HFF-Myc (cell line): ENCODE data around the gene SEPTIN10.

Experiments
- DNase-seq: peaks from one replicate; pipeline ENCODE4 v3.0.0-alpha.2; 2011; ENCODE audit warnings: low read depth; ENCODE audit errors: extremely low read depth
- H3K4me3 ChIP-seq: replicated peaks from 2 replicates; pipeline ENCODE4 v1.5.1; 2011; ENCODE audit warnings: low read depth, mild to moderate bottlenecking, control low read depth, low read length
- TF ChIP-seq, protein P1 (sequence below): IDR thresholded peaks from 2 replicates; pipeline ENCODE4 v1.5.1; 2012; ENCODE audit warnings: mild to moderate bottlenecking, low read depth, low read length, control low read depth; ENCODE audit errors: missing control alignments

Gene SEPTIN10

DNA sequence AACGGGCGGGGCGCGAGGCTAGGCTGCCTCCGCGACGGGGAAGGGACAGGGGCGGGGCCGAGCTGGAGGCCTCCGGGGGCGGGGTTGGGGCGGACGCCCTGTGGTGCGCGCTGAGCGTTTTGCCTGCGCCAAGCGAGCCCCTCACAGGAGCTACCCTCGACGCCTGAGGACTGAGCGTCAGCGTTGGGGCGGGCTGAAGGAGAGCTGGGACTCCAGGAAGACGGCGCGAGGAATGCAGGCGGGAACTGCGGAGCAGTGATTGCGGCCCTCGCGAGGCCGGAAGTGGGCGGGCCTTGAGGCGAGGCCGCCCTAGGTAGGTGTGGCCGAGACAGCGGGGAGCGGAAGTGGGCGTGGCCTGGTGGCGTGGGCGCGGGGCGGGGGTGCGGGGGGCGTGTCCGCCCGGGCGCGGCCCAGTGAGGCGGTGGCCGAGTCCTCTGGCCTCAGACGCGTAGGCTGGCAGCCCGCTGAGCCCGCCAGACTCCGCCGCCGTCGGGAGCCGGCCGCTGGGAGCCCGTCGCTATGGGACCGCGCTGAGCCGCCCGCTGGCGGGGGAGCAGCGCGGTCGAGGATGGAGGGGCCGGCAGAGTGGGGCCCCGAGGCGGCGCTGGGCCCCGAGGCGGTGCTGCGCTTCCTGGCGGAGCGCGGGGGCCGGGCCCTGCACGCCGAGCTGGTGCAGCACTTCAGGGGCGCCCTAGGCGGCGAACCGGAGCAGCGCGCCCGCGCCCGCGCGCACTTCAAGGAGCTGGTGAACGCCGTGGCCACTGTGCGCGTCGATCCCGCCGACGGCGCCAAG is at the start of gene SEPTIN10, which contains the start of gene SOWAHC:
Gene SEPTIN10 (minus strand): TSS at position 45 of the 793 bp plus-strand sequence. CDS start 139 bp downstream, outside the sequence.
Gene SOWAHC (plus strand): TSS at position 443 of the 793 bp plus-strand sequence. CDS start 126 bp downstream, at position 569.
- peak within 1 kb of the TSS; percentile 89 for H3K4me3 ChIP-seq
- TF ChIP-seq, protein P1, sequence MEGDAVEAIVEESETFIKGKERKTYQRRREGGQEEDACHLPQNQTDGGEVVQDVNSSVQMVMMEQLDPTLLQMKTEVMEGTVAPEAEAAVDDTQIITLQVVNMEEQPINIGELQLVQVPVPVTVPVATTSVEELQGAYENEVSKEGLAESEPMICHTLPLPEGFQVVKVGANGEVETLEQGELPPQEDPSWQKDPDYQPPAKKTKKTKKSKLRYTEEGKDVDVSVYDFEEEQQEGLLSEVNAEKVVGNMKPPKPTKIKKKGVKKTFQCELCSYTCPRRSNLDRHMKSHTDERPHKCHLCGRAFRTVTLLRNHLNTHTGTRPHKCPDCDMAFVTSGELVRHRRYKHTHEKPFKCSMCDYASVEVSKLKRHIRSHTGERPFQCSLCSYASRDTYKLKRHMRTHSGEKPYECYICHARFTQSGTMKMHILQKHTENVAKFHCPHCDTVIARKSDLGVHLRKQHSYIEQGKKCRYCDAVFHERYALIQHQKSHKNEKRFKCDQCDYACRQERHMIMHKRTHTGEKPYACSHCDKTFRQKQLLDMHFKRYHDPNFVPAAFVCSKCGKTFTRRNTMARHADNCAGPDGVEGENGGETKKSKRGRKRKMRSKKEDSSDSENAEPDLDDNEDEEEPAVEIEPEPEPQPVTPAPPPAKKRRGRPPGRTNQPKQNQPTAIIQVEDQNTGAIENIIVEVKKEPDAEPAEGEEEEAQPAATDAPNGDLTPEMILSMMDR, result no peak
- peak; percentile 96 for DNase-seq

DNA sequence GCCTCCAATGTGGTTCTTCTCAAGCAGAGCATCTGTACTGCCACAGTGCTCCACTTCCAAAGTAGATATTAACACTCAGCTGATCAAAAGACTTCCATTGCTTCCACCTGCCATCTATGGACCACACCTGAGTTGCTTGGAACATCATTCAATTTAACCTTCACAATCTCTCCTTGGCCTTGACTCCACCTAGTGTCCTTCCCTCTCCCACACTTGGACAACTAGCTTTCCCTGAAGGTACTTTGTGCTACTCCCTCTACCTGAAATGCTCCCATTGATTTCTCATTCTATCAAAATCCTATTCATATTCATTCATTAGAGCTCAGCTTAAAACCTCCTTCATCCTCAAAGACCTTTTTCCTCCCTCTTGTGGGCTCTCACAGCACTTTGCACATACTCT is 49.1 kb upstream of the SEPTIN10 start:
- no peak overlapping the region for H3K4me3 ChIP-seq
- TF ChIP-seq, protein P1, result peak; percentile 10
- DNase-seq, result no peak

DNA sequence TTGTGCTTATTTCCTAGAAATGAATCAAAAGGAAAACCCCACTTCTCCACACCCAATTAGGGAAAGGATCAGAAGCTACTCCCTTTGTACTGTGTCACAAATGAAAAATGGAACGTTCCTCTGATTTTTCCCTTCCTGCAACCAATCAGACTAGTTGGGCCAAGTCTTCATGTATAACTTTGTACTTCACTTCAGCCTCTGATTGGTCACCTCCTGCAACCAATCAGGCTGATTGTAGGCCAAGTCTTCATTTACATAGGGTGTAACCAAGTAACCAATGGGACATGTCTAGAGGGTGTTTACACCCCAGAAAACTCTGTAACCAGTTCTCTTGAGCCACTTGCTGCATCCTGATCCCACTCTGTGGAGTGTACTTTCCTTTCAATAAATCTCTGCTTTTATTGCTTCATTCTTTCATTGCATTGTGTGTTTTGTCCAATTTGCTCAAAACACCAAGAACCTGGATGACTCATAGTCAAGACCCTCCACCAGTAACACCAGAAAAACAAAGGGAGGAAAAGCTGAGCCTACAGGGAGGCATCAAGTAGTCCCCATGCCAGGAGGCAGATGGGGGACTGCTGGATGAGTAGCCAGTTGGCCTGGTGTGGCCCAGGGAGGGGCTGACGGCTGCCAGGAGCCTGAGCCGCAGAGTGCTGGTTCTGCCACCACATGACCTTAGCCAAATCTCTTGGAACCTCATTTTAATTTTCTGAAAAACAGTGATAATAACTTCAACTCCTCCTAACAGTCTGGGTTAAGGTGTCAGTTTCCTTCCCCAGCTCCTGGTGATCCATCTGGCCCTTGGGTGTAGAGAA is 46.5 kb upstream of the SEPTIN10 start:
- DNase-seq, result no peak
- no peak overlapping the region for H3K4me3 ChIP-seq
- TF ChIP-seq, protein P1, result no peak

DNA sequence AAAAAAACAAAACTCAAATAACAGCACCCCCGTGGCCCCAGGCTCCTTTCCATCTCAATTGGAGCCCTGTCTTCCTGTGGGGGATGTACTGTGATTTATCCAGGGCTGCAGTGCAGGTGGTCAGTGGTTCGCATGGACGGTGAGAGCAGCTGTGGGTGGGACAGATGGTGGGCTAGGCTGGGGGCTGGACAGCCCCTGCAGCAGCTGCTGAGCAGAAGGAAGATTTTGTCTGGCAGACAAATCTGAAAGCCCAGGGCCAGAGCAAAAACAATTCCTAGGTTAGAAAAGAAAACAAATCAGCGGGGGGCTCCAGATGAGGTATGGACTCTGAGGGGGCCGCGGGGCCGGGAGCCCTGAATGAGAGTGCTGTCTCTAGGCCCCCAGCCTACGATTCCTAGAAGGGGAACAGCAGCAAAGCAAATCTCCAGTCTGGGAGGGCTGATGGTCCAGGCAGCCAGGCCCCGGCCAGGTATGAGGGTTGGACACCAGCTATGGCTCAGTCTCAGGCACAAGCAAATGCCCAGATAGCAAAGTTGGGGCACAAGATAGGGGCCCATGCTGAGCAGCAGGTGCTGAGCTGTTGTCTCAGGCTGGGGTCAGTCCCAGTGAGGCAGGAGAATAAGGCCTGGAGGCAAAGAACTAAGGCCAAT is 45.8 kb upstream of the SEPTIN10 start:
- TF ChIP-seq, protein P1, result no peak
- no peak for DNase-seq
- H3K4me3 ChIP-seq, result no peak overlapping the region

DNA sequence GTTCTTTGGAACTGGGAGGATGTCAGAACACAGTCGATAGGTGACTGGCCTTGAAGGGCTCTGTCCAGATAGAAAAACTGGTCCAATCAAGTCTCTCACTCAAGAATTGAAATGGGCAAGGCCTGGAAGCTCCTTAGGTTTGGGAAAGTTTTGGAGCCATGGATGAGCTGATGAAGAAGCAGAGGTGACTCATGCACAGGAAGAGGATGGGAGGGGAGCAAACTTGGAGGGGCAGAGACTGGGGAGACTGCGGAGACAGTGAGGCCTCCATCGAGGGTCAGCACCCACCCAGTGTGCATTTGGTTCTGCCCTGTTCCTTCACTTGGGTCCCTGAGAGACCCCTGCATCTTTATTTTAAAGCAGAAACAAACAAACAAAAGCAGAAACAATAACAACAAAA is 41.5 kb upstream of the SEPTIN10 start:
- DNase-seq, result no peak
- TF ChIP-seq, protein P1, result no peak
- H3K4me3 ChIP-seq, result no peak overlapping the region

DNA sequence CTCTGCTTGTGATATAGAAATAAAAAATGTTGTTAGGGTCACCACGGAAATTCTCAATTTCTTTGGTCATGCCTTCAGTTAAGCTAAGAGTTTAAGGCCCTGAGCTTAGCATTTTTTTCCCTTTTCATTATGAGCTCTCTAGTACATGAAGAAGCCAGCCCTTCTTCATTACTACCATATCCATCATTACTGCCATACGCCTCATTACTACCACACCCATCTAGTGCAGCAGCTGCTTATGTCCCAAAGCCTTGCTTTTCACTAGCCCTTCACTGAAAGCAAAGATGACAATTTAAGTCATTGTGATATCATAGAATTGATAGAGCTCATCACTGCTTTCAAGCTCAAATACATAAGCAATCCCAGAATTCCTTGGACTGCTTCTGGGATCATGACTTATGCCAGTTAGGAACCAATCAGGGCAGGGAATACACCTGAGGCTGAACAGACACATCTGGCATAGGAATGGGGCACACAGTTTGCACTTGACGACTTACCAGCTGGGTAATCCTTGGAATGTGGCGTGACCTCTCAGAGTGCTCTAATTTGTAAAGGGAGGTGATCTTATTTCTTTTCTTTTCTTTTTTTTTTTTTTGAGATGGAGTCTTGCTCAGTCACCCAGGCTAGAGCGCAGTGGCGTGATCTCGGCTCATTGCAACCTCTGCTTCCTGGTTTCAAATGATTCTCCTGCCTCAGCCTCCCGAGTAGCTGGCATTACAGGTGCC is 40.7 kb upstream of the SEPTIN10 start:
- TF ChIP-seq, protein P1, result no peak
- no peak overlapping the region for H3K4me3 ChIP-seq
- no peak for DNase-seq
